Activated CD8-positive, alpha-beta memory T cell treated with anti-CD3 and anti-CD28 coated beads for 48 hours (primary cell): ENCODE data around the gene WAC.
A peak's percentile ranks its signal among the peaks of the same experiment; 100 is the strongest.
"Not testable (repeated sequence)": the region's sequence is repeated elsewhere in the genome, so short reads cannot be mapped to it uniquely, and the experiment has no call there.

Experiments
- DNase-seq, 3 experiments: peaks; one replicate each; pipeline ENCODE4 v3.0.0-alpha.2; 2020; ENCODE audit warnings: low read depth in 2 of 3, low spot score in 2 of 3

Gene WAC

GRCh38 chr10:28532337-28533185 lies at the start of gene WAC:
TSS of gene WAC (plus strand) at chr10:28533118. CDS start at chr10:28533580, 462 bp downstream.
- DNase-seq, result peak; percentile 92 to 96 (median 94)

- no peak for DNase-seq
Observed at GRCh38 chr10:28489206-28489605, 43.7 kb upstream of the WAC start.

- DNase-seq, result not testable (repeated sequence)
Observed at GRCh38 chr10:28490256-28490865, 42.6 kb upstream of the WAC start.

GRCh38 chr10:28492116-28492920 lies 40.6 kb upstream of the WAC start:
- no peak for DNase-seq

- no peak for DNase-seq
Observed at GRCh38 chr10:28494420-28494819, 38.5 kb upstream of the WAC start.

GRCh38 chr10:28495084-28495483 lies 37.8 kb upstream of the WAC start:
- no peak for DNase-seq

- DNase-seq, result no peak
Observed at GRCh38 chr10:28496017-28496416, 36.9 kb upstream of the WAC start.

GRCh38 chr10:28496481-28496961 lies 36.4 kb upstream of the WAC start:
- no peak for DNase-seq

- no peak for DNase-seq
Observed at GRCh38 chr10:28497313-28498126, 35.4 kb upstream of the WAC start.

GRCh38 chr10:28500203-28500602 lies 32.7 kb upstream of the WAC start:
- DNase-seq, result not testable (repeated sequence)

- no peak for DNase-seq
Observed at GRCh38 chr10:28503114-28503513, 29.8 kb upstream of the WAC start.

- no peak for DNase-seq
Observed at GRCh38 chr10:28505359-28505959, 27.5 kb upstream of the WAC start.

GRCh38 chr10:28508304-28508925 lies 24.5 kb upstream of the WAC start:
- no peak for DNase-seq

GRCh38 chr10:28509286-28509685 lies 23.6 kb upstream of the WAC start:
- DNase-seq, result no peak

- DNase-seq, result no peak
Observed at GRCh38 chr10:28514648-28515047, 18.3 kb upstream of the WAC start.

GRCh38 chr10:28520346-28520745 lies 12.6 kb upstream of the WAC start:
- no peak for DNase-seq

GRCh38 chr10:28520828-28521227 lies 12.1 kb upstream of the WAC start:
- not testable (repeated sequence) for DNase-seq

GRCh38 chr10:28521961-28522360 lies 11.0 kb upstream of the WAC start:
- not testable (repeated sequence) for DNase-seq

GRCh38 chr10:28523725-28524252 lies 9.1 kb upstream of the WAC start:
- no peak for DNase-seq

- DNase-seq, result no peak
Observed at GRCh38 chr10:28530751-28531150, 2.2 kb upstream of the WAC start.
